Fibroblast of skin of left quadriceps (primary cell): ENCODE measurements around the gene TSSC4.

ENCODE experiments used
- DNase-seq, 2 experiments: peaks; one replicate each; pipeline ENCODE4 v3.0.0-alpha.2; 2013; ENCODE audit warnings: low read depth in 2 of 2

Gene TSSC4

DNA sequence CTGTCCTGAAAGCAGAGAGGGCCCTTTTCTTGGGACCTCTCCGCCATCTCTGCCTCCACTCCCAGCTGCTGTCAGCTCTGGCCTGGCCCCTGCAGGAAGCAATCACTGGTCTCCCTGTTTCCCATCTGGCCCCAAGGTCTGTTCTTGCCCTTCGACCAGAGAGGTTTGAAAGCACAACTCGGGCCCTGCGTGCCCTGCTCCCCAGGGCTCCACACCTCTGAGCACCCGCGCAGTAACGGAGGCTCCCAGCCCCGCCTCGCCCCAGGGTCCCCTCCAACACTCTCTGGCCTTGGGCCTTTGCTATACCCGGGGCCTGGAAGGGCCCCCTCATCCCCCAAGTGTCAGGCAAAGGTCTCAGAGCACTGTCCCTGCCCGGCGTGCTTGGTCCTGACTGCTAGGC, 31.2 kb upstream of the TSSC4 start:
- DNase-seq: no peak

DNA sequence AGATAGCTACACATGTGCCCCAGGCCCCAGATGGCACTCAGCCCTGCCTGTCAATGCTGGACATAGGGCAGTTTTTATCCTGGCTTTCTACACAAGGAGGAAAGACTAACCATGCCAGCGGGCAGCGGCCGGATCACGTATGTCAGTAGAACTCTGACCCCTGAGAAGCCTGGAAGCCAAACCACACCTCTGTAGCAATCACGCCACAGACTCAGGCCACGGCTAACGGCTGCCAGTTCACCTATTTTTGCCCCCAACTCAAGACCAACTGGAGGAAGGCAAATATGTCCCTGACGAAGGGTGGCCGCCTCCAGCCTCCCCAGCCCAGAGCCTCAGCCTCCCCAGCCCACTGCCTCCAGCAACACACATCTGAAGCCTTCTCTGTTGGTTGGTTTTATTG, 30.7 kb upstream of the TSSC4 start:
- no peak for DNase-seq

DNA sequence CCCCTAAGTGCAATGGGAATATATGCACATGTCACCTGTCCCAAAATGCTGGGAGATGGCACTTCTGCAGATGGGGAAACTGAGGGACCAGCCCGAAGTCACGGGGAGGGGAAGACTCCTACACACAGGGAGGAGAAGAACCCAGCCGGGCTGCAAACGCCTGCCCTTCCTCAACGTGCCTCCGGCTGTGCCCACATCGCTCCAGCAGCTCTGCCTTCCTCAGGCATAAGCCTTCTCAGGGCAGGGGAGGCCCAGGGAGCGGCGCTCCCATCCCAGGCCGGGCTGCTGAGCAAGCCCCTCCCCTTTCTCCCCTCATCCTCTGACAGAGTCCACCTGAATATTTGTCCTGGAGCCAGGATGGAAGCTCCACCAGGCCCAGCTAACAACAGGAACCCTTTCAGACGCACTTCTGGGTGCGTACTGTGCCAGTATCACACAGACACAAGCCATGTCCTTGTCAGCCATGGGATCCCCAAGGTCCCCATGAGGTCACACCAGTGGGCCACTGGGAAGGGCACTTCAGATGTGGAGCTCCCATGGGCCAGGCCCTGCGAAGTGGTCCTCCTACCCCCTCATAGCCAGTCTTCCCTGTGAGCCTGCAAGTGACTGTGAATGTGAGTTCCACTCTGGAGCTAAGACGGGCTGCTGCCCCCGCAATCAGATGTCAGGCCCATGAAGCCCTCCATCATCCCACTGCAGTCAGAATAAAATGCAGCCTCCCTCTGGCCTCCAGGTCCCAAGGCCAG, 25.9 kb upstream of the TSSC4 start:
- no peak for DNase-seq

DNA sequence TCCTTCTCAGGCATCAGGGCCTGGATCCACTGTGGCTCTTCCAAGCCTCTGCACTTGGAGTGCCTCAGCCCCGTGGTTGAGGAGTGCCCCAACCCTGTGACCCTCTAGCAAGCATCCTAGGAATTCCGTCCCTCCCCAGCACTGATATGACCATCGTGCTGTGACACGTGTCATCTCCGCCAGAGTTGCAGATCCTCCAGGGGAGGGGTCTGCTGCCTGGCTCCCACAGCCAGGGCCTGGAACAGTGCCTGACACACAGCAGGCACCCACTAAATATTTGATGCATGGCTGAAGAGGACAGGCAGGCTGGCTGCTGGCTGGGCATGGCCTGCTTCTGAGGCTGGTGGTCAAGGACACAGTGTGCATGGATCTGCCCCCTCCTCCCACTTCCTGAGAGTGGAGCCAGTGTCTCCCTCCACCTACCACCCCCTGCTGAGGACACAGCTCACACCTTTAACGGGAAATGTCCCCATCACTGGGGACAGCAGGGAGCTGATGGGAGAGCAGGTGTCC, 25.2 kb upstream of the TSSC4 start:
- no peak for DNase-seq

DNA sequence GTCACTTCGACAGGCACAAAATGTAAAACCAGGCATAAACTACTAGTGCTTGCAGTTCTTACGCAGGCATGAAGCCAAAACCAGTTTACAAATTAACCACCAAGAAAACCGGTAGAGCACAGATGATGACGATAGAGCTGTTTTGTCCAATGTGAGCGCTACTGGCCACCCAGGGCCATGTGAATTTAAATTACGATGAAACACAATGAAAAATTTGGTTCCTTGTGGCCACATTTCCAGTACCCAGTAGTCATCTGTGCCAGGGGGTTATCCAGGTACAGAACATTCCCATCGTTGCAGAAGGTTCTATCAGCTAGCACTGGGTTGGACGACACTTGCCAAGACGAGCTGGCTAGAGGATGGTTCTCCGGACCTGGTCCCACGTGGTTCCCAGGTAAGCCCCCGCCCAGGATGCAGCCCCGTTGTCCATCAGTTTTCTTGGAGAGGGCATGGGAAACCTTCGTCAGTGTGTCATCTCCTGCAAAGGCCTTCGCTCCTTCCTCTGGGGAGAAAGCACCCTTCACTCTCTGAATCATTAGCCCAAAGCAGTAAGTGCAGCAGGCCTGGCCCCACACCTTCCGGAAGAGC, 24.5 kb upstream of the TSSC4 start:
- DNase-seq: no peak

DNA sequence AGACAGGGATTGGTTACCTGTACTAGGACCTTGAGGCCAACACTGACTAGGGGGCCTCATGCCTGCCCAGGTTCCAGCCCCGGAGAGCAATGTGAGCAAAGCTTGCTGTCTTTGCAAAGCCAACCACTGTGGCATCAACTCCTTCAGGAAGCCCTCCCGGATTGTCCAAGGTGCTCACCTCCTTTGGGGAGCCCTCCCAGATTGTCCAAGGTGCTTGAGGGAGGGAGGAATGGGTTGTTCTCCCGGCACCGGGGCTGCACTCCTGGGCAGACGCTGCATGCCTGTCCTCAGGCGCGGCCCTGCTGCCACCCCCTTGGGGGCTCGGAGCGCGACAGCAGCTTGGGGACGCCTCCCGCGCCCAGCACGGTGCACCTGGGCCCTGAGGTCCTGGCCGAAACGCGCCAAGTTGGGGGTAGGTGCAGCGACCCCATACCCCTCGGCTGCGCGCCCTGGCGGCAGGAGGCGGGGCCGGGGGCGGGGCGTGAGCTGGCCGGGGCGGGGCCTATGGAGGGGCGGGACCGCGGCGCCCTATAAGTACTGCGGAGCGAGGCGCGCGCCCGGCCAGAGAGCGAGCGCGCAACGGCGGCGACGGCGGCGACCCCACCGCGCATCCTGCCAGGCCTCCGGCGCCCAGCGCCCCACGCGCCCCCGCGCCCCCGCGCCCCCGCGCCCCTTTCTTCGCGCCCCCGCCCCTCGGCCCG, 23.6 kb upstream of the TSSC4 start, which contains the start of gene CD81:
Gene CD81 (plus strand): TSS at position 560 of the 701 bp plus-strand sequence. CDS start 240 bp downstream, outside the sequence.
- peak in 1 of 2 experiments; percentile 18 for DNase-seq

DNA sequence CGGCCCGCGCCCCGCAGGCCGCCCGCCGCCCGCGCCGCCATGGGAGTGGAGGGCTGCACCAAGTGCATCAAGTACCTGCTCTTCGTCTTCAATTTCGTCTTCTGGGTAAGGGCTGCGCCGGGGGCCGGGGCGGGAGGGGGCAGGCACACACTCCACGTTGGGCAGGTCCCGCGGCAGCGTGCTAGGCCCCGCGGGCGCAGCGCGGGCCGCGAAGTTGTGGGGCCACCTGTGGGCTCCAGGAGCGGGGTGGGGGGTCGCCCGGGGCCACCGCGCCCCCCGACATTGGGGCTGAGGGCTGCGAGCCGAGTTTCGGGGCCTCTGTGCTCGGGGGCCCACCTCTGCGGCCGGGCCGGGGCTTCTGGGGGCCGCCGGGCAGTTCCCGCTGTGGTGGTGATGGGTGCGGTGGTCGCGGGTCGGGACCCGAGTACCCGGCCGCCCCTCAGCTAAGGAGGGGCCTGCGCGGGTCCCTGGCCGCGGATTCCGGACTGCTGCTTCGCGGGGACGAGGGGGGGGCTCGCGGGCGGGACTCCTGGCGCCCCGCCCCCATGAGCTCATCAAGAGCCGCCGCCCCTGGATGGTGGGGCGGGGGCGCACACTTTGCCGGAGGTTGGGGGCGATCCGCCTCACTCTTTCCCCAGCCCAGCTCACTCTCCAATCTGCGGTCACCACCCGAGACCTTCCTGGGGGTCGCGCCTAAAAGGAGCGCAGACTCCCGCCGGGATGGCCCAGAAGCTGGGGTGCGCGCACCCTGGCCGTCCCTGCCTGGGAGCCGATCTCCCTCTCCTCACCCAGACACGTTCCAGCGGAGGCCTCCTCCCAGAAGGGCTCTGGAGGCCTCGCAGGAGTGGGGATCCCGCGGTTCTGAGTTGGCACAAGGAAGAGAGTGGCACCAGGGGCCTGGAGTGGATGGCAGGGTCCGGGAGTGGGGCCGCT, 22.8 kb upstream of the TSSC4 start:
- peak in 1 of 2 experiments; percentile 16 for DNase-seq

DNA sequence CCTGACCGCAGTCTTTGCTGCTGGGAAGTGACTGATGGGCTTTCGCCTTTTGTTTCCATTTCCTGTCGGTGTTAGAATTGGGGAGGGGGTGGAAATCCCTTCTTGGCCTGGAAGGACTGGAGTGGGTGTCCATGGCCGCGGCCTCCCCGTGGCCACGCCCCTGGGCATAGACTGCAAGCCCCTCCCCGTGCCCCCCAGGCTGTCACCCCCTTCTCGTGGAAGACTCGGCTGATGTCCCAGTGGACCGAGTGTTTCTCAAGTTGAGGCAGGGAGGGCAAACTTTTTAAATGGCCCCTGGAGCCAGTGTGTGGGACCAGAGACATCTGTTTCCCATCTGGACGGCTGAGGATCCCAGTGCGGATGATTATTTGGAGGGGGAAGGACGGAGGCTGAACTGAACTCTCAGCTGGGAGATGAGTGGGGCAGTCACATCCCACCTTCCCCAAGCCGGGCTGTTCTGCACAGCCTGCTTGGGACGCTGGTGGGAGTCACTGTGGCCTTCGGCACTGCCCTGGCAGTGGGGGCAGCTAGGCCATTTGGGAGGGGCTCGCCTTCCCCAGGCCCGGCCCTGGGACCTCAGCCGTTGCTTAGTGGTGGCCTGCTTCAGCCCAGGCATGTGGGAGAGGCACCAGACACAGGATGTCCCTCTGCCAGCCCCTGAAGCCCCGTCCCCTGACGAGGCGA, 21.9 kb upstream of the TSSC4 start:
- DNase-seq: peak; percentile 56 to 59

DNA sequence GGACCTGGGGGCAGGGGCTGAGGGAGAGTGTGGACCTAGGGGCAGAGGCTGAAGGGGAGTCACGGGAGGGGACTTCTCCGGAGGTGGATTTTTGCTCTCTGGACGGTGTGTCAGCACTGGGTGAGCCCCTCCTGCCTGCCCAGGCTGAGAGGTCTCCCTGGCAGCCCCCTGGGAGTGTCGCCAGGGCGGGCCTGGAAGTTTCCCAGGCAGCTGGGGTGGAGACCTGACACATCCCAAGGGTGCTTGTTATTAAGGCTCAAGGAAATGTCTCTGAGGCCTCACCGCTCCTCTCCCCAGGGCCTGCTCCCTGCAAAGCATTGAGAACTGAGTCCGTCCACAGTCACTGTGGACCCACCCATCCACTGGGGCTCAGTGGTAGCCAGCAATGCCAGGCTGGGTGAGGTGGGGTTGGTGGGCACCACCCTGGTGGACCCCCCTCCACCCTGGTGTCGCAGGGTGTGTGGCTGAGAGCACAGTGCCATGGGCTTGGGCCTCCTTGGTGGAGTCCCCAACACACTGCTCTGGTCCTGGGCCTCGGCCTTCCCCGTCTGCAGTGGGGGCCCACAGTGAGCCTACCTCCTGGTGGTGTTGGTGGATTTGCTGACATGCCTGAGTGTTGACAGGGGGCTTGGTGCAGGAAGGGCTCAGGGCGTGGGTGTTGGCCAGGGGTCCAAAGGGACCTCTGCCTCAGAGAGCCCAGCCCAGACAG, 20.9 kb upstream of the TSSC4 start:
- DNase-seq: no peak

DNA sequence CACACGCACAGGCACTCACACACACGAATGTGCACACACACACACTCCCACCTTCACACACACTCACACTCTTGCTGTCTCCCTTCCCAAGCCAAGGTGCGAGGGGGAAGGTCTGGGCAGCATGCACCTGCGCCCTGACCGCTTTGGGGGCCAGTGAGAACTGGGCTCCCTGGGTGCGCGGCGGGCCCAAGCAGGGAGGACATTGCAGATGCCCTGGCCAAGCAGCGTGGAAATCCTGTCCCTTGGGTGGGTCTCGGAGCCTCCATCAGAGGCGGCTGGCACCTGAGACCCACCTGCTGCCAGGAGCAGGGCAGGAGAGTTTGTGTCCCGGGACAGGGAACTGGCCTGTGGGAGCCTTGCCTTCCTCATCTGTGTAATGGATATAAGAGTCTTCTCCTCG, 20.2 kb upstream of the TSSC4 start:
- DNase-seq: no peak

DNA sequence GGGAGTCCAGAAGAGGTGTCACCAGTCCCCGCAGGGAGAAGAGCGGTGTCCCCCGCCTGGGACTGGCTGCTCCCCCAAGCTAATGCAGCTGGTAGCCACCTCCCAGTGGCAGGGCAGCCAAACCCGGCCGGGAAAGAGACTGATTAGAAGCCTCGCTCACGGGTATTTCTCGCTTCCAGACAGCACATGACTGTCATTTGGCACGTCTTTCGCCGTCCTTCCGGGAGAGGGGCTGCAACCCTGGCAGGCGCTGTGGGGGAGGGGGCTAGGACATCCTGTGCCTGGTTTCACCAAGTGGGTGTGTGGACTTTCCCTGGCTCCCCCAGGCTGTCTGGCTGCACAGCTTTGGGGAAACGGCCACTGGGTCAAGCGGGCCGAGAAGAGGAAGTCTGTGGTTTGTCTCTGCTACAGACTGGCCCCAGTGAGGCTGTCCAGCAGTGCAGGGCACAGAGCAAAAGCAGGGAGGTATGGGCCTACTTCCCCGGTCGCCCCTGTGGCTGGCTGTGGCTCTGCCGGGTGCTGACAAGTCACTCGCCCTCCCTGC, 19.7 kb upstream of the TSSC4 start:
- DNase-seq: no peak

DNA sequence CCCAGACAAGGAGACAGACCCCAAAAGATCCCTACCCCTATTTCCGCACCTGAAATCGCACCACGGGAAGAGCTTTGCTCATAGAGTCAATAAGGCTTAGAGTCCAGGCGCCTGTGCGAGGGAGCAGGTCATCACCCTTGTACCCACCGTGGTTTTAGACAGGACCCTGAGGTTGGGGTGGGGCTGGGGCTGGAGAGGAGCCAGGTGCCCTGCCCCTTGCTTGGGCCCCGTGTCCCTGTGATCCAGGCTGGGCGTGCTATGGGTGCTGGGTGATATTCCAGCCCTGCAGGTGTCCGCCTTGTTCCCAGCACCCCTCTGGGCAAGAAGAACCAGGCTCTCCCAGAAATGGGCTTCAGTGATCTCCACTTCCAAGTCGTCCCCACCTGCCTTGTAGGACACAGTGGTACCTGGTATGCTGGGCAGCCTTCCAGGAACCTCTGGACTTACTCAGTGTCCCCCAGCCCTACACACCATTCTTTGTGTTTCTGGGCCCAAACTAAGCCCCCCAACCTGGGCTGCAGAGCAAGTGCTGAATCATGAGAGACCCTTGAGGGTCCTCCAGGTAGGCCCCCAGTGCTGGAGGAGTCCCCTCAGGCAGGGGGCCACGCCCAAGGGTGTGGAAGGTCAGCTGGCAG, 18.9 kb upstream of the TSSC4 start:
- DNase-seq: no peak

DNA sequence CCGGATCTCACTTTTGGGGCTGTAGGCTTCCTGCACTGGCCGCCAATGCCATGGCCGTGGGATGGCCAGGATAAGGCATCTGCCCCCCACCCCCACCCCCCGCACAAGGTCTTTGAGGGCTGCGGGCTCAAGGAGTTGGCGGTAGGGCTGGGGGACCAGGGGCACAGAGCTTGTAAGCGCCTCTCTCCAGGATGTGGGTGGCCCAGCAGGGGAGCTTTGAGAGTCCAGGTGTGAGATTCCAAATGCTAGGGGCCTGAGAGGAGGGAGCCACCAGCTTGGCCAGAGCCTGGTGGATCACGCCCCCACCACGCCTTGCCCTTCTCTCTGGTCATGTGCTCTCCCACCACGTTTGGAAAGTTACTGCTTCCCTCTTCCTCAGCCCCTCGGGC, 18.4 kb upstream of the TSSC4 start:
- DNase-seq: no peak

DNA sequence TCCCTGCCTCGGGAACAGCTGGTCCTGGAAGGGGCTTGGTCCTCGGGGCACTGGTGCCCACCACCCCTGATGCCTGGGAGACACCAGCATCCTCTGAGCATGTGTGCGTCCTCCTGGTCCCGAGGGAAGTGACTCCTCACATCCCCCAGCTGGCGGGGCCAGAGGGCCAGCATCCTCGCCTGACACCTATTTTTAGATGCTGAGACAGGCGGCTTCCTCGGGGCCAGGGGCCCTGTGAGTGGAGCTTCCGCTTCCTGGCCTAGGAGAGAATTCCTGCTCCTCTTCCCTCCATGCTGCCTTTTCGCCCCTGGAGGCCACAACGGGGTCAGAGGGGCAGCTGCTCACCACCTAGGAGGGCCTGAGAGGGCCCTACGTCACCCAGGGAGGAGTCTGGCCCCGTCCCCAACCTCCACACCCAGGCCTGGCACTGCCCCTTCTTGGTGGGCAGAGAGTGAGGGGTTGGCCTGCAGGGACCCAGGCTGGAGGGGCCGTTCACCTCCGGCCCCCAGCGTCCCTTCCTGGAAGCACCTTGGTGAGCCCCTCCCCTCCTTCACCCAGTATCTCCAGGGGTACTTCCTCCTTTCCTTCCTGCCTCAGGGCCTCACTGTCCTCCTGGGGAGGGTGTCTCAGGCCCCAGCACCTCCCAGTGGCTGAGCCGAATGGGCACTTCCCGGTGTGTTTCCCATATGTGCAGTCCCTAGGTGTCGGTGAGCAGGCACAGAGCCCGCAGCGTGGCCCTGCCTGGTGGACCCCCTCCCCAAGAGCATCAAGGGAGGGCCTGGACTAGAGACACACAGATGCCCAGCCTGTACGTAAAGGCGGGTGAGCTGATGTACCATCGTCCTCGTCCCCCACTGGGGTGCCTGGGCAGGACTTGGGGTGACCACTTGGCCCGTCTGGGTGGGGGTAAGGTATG, 17.4 kb upstream of the TSSC4 start:
- DNase-seq: no peak

DNA sequence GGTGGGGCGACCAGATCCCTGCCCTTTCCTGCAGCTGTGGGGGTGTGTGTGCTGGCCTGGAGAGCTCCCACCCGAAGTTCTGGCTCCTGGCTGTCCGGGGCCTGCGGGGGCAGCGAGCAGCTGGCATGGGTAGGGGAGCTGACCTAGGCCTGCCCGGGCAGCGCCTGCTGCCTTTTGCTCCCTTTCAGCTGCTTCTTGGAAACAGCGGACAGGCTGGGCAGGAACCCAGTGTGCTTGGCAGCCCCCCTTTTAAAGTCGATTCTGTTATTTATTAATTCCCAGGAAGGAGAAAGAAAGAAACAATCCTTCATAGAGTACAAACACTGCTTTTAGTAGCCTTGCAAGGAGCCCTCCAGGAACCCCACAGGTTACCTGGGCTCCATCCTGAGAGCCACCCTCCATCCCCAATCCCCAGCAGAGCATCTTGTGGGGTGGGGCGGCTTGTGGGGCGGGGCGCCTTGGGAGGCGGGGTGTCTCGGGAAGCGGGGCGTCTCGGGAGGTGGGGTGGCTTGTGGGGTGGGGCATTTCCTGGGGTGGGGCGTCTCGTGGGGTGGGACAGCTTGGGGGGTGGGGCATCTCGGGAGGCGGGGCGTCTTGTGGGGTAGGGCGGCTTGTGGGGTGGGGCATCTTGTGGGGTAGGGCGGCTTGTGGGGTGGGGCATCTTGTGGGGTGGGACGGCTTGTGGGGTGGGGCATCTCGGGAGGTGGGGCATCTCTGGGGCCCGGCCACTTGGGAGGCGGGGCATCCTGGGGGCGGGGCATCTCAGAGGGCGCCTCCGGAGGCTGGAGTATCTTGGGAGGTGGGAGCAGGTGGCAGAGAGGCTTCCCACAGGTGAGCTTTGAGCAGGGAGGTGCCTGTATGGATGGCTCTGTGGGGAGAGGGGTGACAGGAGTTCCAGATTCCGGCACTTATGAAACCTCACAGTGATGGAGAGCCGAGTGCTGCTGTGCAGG, 16.4 kb upstream of the TSSC4 start:
- no peak for DNase-seq

DNA sequence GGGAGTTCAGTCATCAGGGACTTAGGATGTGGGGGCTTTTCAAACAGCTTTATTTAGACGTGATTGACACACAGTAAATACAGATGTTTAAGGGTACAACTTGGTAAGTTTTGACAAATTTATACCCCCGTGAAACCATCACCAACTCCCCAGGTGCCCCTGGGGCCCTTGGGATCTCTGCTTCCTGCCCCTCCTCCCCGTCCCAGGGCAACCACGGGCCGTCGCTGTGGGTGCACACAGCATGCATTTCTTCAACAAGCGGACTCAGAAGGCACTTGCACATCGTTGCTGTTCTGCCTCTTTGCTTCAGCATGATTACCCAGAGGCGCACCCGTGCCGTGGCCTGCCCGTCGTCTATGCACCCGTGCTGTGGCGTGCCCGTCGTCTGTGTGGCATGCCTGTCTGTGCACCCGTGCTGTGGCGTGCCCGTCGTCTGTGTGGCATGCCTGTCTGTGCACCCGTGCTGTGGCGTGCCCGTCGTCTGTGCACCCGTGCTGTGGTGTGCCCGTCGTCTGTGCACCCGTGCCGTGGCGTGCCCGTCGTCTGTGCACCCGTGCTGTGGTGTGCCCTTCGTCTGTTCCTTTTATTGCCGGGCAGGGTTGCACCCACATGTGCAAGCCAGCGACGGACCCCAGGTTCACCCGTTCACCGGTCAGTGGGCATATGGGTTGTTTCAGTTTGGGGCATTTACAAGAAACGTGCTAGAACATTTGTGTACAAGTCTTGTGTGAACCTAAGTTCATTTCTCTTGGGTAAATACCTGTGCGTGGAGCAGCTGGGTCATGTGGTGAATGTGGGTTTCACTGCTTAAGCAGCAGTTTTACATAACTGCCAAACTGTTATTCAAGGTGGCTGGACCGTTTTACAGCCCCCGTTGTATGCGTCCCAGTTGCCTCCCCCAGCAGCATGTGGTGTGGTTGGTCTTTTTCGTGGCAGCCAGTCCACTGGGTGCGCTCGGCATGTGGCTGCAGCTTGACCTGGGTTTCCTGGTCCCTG, 15.1 kb upstream of the TSSC4 start:
- no peak for DNase-seq
